ENCODE measurements around the gene TNS1.

TNS1 gene

DNA sequence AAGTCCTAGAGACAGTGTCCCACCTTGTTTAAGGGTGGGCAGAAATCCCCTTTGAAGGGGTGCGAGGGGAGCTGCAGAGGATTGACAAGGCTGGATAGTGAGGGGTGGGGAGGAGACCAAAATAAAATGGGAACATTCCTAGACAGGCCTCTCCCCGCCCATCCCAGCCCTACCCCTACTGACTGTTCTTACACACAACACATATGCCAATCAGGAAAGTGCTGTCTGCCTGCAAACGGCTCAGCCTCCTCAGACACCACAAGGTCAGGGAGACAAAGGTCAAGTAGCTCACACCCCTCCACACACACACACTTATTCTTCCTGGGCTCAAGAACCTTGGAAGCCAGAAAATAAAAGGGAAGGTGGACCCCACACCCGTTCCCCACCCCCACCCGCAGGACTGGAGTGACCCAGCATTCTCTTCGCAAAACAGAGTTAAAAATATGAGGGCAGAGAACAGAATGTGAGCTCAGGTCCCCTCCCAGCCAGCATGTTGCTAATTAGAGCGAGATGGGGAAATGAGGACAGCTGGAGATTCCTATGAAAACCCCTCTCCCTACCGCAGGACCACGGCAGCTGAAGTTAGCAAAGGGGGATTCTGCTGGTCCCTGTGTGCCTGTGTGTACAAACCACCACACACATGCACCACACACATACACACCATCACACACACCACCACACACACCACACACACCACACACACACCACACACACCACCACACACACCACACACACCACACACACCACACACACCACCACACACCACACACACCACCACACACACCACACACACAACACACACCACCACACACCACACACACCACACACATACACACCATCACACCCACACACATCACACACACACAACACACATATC is 197.8 kb downstream of the TNS1 start:
- DNase-seq, result no peak

DNA sequence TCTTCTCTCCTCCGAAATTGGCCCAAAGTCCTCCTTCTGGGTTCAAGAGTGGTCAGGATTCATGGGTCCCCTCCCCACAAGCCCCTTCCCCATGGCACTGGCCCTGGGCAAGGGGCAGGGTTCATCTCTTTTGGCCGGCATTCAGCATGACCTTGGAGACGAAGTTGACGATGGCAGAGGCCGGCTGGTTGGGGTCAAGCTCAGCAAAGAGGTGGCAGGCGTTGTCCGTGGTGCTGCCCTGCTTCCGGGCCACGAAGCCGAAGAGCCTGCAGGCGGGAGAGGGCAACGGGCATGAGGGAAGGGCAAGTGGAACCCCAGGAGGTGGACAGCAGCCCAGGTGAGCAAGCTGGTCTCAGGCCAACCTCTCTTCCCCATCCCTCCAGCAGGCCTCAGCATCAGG is 198.5 kb downstream of the TNS1 start:
- DNase-seq, result no peak

DNA sequence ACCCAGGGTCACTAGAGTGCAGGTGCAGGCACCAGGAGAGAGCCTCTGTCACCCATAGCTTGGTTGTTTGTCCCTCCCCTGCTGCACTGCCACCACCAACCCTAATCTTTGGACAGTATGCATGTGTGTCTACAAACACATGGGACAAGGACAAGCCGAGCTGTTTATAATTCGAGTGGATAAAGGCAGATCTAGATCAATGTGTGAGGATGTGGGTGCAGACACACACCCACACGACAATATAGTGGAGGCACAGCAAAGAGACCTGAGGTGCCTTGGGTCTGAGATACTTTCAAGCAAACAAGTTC is 199.2 kb downstream of the TNS1 start:
- no peak for DNase-seq

DNA sequence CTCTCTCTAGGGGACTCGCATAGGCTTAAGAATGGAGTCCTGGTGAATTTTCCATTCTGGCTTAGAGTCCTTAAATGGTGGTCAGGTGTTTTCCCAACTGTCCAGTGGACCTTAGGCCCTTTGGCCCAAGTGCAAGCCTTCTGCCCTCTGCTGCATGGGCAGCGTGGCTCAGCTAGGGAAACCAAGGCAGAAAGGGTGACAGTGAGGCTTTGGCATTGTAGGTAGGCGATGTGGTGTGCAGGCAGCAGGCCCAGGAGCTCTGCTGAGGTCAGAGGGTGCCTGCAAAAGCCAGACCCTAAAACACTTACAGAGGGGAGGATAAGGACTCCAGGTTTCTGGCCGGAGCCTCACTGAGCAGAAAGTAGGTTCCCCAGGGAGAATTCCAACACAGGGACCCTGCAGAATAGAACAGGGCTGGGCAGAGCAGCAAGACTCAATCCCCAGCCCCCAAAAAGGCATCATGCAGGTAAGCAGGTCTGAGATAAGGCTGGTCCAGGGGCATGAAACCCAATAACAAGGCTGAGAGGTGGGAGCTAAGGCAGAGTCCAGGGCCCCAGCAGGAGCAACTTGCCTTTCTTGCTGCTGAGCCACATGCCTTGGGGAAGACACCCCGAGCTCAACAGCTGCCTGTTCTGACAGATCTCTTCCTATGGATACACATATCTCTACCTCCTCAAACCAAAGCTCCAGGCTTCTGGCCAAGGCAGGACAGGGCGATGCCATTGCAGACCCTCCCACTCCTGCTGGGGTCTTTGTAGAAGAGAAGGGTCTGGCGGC is 199.7 kb downstream of the TNS1 start:
- DNase-seq, result no peak

DNA sequence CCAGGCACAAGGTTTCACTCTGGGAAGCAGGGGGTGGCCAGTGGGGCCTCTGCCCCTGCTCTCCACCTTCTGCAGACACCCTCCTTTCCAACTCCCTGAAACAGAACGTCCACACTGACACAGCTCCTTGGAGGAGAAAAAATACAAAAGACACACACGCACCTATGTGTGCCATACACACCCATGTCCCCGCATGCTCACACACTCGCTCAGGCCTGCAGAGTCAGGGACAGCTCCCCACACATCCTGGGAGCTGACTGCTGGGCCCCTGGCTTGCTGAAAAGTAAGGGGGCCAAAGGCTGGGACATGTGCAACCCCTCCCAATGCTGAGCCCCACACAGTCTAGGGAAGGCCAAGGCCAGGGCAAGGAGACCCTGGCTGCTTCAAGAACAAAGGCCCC is 200.5 kb downstream of the TNS1 start:
- no peak for DNase-seq

DNA sequence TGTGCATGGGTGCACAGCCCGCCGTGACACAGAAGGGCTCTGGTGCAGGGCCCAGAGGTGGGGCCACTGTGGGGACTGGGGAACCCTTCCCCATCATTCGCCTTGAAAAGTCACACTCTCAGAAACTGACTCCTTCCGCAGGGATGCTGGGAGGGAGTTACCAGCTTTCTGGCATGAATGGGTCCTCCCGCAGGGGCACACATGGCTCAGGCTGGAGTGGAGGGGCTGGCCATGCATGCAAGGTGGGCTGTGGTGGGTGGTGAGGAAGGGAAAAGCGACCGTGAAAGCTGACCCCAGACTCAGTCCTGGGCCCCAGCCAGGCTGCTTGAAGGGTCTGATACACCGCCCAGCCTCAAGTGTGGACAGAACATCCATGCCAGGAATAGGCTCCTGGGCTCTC is 201.1 kb downstream of the TNS1 start:
- DNase-seq, result no peak

DNA sequence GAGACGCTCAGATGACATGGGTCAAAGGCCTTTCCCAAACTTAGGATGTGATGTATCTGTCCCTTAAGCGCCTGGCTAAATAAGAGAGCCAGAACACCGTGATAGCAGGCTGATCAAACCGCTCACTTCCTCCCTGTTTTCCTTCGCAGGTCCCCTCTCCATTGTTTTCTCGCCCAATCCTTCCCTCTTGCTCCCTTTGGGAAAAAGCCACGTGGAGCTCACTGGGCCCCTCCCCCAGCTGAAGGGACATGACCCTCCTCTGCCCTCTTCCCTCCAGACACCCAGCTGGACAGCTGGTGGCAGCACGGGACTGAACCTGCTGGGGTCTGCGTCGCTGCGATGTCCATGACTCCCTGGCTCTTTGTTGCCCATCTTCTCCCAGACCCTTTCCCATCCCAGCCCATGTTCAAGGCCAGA is 201.7 kb downstream of the TNS1 start:
- DNase-seq, result no peak

DNA sequence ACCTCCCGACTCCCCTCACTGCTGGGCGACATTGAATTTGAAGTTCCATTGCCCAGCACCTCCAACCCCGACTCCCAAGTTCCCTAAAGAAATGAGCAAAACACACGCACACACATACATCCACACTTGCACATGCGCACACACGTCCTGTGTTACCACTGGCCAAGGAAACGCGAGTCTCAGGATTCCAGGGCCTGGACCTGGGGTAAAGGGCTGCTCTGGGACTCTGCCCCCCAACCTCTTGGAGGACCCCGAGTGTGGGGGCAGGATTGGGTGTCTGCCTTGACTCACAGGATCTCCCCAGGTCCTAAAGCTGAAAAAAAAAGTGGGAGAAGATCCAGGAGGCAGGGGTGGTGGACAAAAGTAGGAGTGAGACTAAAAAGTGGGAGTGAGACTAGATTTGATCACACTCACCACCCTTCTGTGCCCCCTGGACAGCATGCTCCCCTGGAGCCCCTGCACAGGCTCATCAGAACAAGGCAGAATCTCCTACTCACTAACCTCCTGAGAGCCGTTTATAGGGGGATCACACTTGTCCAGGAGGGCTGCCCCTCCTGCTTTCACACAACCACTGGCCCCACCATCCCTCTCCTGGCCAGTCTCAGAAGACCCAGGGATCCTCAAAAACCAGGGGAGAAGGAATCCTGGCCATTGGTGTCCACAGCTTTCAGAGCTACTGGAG is 202.2 kb downstream of the TNS1 start:
- no peak for DNase-seq

DNA sequence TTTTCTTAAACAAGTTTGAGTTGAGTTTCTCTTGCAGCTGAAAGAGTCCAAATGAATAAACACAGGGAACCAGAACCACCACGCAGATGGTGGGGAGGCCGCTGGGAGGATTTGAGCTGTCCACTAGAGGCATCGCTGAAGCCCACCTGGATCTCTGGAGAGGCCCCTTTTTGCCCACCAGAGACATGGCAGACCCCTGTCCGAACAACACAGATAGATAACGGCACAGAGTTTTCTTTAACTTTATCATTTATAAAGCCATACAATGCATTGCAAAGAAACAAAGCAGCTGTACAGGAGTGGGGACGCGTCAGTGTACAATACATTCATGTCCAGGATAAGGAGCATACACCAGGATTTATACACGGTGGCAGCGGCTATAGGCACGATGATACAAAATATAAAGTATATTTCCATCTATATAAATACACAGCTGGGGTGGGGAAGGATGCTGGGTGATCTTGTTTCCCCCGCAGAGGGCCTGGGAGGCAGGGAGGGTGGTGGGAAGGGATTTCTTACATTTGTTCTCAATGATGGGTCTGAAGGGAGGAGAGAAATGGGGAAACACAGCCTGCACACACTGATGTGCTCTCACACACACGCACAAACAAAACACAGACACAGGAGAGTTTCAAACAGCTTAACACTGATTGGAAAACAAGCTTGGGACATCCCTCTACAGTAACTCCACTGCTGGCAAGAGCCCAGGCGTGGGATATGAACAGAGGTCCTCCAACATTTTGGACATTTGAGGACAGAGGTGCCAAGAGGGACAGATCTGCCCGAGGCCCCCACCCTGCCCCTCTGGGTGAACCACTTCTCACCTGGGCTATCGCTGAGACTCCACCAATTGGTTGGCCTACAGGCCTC is 203.0 kb downstream of the TNS1 start:
- no peak for DNase-seq

DNA sequence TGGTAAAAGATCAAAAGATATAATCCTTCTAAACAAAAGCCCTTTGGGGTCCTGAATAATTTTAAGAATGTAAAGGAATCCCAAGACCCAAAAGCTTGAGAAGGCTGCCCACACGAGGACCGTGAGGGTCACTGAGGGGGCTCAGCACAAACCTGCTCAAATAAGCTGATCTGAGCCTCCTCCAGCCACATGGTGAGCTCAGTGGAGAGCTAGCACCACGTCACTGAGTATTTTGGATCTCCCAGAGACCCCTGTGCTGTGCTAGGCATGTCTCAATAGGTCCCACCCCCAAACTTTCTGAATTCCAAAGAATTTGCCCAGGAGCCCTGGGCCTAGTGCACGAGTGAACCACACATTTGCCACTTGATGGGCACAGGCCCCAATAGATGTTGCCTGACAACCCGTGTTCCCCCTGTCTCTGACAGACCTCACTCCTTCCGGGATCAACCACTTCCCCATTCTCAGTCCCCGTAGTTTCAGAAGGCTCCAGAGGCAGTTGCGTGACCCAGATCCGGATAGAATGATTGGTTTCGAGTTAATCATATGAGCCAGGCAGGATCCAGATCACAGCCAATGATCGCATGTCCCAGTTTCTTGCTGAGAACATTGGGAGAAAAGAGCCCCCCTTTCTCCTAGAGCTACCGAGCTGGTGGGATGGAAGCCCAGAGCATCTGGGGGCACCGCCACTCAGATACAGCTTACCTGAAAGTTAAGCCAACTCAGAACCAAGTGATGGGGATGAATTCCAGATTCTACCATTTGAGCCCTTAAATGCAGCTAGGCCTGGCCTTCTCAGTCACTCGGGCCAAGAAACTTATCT is 203.8 kb downstream of the TNS1 start:
- DNase-seq, result no peak

DNA sequence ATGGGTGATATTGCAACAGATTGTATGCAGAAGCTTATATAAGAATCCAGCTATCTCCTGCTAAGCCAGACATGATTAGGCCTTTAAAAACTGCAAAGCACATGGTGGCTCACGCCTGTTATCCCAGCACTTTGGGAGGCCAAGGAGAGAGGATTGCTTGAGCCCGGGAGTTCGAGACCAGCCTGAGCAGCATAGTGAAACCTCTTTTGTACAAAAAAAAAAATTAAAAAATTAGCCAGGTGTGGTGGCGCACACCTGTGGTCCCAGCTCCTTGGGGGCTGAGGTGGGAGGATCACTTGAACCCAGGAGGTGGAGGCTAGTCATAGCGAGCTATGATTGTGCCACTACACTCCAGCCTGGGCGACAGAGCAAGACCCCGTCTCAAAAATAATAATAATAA is 204.6 kb downstream of the TNS1 start:
- DNase-seq, result no peak

DNA sequence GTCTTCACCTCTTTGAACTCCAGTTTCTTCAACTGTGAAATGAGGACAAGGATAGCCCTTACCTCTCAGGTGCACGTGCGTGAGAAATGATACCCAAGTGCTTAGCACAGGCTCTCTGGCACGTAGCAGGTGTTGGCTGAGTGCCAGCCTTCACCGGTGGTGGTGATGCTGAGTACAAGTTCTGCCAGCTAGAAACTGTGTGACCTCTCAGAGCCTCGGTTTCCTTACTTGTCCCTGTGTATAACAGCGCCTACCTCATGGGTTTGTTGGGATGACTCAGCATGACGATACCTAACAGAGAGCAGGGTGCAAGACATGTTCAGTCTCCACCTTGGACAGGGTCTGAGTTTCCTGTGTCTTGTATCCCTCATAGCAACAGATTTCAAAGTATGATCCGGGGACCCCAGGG is 205.1 kb downstream of the TNS1 start:
- DNase-seq, result no peak

DNA sequence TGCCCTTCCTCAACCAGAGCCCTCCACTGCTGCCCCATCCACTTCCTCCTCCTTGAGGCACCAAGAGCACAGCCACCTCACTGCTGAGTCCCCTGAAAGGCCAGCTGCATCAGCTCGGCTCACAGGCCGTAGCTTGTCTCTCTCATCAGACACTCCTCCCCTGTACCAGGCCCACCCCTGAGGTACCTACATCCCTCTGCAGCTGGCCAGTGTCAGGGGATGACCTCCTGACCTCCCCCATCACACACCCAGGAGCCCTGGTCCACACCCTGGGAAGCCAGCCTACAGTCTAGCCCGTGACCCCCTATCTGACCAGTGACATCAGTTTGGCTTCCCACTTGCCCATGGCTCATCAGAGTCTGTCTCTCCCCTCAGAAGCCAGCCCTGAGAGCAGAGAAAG is 205.6 kb downstream of the TNS1 start:
- DNase-seq, result no peak

DNA sequence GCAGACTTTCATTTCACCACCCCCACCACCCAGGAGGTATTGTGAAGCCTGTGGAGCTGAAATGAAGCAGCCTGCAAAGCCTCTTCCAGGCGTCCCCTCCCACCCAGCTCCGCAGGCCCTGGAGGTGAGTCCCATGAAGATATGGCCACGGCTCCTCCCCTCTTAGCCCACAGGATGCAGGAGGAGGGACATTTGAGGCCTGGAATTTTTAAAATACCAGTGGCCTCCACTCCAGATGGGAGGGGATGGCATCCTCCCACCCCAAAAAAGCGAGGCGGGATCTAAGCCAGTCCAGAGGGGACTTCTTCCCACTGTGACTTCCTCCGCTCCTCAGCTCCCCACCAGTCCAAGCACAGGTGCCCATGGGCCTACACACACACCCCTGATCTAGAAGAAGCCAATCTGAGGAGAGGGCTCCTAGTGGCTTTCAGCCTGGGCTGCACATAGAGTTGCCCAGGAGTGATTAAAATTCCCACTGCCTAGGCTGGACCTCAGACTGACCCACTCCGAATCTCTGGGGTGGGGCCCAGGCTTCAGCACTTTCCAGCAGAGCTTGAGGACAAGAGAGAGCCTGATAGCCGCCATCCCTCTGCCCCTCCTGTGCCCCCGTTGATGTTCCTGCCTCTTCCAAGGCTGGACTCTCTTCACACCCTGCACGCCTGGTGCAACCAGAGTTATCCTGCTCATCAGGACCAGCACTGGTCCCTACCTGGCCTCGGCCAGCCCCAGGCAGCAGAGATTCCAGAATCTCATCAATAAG is 206.9 kb downstream of the TNS1 start:
- no peak for DNase-seq

DNA sequence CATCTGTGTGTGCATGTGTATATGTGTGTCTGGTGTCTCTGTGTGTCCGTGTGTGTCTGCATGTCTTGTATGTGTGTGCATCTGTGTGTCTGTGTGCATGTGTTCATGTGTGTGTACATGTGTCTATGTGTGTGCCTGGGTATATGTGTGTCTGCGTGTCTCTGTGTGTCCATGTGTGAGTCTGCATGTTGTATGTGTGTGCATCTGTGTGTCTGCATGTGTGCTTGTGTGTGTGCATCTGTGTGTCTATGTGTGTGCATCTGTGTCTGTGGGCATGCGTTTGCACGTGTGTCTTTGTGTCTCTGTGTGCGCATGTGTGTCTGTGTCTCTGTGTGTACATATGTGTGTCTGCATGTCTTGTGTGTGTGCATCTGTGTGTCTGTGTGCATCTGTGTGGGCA is 207.7 kb downstream of the TNS1 start:
- no peak for DNase-seq

DNA sequence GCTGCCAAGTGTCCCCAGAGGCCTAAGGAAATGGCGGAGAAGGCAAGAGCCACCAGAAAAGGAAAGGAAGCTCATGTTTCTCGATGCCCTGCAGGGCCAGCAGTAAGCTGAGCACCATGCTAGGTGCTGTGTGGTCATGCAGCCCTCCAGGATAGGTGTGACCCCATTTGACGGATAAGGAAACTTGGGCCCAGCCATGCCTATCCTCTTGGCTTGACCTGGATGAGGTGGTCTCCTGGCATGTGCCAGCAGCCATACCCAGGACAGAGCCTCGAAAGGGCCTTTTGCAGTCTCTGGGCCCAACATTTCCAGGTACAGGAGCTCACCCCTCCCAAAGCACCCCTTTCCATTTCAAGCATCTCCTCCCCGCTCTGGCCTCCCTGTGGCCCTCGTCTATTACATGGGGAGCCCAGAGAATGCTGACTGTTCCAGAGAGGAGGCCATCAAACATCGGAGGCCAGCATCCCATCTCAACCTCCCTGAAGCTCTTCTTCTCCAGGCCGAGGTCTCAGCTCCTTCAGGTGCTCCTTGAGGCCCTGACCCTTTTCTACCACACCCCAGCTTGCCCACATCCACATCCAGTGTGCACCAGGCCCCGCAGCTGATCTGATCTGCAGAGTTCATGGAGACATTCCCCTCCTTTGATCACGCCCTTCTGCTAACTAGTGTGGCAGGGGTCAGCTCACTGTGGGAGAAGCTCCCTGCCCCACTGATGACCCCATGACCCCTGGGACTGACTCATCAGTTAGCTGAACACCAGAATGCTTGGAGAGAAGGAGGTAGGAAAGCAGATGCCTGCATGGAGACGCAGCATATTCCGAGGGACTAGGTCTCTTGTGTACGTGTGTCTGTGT is 208.4 kb downstream of the TNS1 start:
- no peak for DNase-seq

DNA sequence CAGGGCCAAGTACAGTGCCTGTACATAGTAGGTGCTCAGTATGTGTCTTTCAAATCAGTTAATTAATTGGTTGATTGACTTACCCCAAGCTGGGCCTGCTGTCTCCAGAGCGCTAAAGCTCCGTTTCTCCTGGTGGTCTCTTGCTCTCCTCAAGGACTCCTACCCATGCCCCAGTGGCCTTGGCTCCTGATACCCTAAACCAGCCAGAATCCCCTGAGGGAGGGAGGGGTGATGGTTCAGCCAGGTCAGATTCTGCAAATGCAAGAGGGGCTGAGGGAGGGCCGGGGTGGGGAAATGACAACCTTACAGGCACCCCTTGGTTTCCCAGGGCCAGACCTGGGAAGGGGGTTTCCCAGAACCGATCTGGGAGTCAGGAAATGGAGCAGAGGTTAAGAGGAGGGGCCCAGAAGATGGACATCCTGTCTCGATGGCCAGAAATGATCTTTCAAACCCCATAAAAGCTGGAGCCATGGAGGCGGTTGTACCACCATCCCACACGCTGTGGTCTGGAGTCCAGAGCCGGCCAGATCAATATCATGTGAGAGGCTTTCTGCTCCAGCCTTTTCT is 209.1 kb downstream of the TNS1 start:
- DNase-seq, result no peak

DNA sequence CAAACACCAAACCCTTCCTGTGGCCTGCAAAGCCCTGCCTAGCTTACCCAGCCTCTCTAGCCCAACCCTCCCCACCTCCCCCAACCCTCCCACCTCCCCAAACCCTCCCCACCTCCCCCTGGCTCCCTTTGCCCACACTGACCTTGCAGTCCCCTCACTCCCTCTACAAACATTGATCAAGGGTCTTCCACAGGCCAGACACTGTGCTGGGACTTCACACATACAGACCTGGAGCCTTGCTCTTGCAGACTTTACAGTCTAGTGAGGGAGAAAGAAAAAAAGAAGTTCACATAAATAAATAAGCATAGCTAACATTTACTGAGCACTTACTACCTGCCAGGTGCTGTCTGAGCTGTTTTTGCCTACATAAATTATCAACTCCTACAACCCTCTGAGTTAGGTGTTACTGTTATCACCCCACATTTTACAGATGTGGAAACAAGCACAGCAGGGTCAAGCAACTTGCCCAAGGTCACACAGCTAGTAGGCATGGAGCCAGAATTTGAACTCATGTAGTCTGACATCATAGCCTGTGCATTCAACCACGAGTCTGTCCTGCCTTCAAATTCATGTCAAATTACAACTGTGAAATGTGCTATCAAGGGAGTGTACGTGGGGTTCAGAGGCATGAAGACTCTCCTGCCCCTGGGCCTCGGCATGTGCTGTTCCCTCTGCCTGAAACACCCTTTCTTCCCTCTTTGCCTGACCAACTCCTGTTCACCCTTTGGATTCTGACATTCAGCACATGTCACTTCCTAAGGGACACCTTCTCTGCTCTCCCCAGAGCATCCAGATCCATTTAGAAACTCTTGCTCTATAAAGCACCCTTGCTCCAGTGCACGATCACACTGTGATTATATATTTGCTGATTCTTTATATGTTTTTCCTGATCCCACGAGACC is 209.9 kb downstream of the TNS1 start:
- no peak for DNase-seq

DNA sequence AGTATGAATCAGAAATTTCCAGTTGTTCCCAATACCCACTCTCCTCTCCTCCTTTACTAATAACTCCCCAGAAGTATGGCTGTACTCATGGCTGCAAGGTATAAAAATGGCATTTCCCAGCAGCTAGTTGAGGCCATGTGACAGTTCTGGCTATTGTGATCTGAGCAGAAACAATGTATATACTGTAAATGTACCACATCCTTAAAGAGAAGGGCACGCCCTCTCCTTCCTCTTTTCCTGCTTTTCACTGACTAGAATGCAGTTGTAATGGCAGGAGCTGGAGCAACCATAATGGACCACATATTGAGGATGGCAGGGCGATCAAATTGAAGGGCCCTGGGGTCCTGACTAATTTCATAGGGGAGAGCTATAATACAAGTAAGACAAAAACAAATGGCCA is 211.2 kb downstream of the TNS1 start:
- DNase-seq, result no peak

Measured in stimulated activated naive CD4-positive, alpha-beta T cell (primary cell).